RWPE1 (cell line): ENCODE data around the gene ACYP2.

Source experiments
- CTCF ChIA-PET: fragments of 350-600 bp; sonication (Branson Sonifier 250); formaldehyde crosslinking; extraction: SDS; loops from one replicate; lab custom pipeline; 2021; lab: Yijun Ruan, JAX
- POLR2A ChIA-PET: fragments of 400-600 bp; formaldehyde crosslinking; extraction: SDS; loops from one replicate; lab custom pipeline; 2020; ENCODE audit warnings: antibody characterized with exemption; ENCODE audit not compliant: low non-redundant PET; lab: Yijun Ruan, JAX
- DNase-seq: peaks from one replicate; pipeline ENCODE4 v3.0.0; 2012; ENCODE audit warnings: low spot score
- H3K27ac ChIP-seq: fragments of 450-650 bp; 2 replicates; pipeline ENCODE4 v1.5.1; 2017
- CTCF ChIP-seq: fragments of 450-650 bp; conservative IDR thresholded peaks from 2 replicates; pipeline ENCODE4 v1.5.1; 2017; ENCODE audit warnings: low read depth, mild to moderate bottlenecking

The ACYP2 gene

GRCh38 chr2:54271189-54271588 lies 155.8 kb downstream of the ACYP2 start:
- ChIA-PET POLR2A (no interaction called here), CTCF (no interaction called here)
- no peak for TF ChIP-seq CTCF
- no peak for DNase-seq
- H3K27ac ChIP-seq, result no peak overlapping the region

- POLR2A ChIA-PET, result no interaction called here
- no peak overlapping the region for H3K27ac ChIP-seq
- CTCF ChIA-PET, result no interaction called here
- no peak for TF ChIP-seq CTCF
- no peak for DNase-seq
Measured at GRCh38 chr2:54271843-54272627, 156.6 kb downstream of the ACYP2 start.

GRCh38 chr2:54274781-54275242 lies 159.4 kb downstream of the ACYP2 start:
- ChIA-PET CTCF (interaction anchor here (0.5 kb wide), 1 partner anchor 8 kb away, joined by 3 read pairs; no protein-coding TSS in a partner anchor), POLR2A (no interaction called here)
- no peak for TF ChIP-seq CTCF
- no peak for DNase-seq
- H3K27ac ChIP-seq, result no peak overlapping the region

GRCh38 chr2:54275541-54275940 lies 160.1 kb downstream of the ACYP2 start:
- no peak for TF ChIP-seq CTCF
- POLR2A ChIA-PET, result no interaction called here
- H3K27ac ChIP-seq, result no peak overlapping the region
- DNase-seq, result no peak
- CTCF ChIA-PET, result interaction anchor here (0.6 kb wide), 1 partner anchor 142 kb away, joined by 4 read pairs; no protein-coding TSS in a partner anchor

GRCh38 chr2:54279385-54279784 lies 164.0 kb downstream of the ACYP2 start:
- peak; percentile 14 for DNase-seq
- H3K27ac ChIP-seq, result no peak overlapping the region
- CTCF ChIA-PET, result interaction anchor here (0.7 kb wide), 1 partner anchor 14 kb away, joined by 3 read pairs; no protein-coding TSS in a partner anchor
- POLR2A ChIA-PET, result interaction anchor here (0.5 kb wide), 1 partner anchor 409 kb away, joined by 4 read pairs; no protein-coding TSS in a partner anchor
- no peak for TF ChIP-seq CTCF

GRCh38 chr2:54284826-54285225 lies 169.4 kb downstream of the ACYP2 start:
- no peak overlapping the region for H3K27ac ChIP-seq
- DNase-seq, result no peak
- CTCF ChIA-PET, result no interaction called here
- POLR2A ChIA-PET, result no interaction called here
- TF ChIP-seq CTCF, result no peak
